Thyroid gland (tissue), 4 donors: Measurements from ENCODE around the gene CEP350. TPM values are rescaled to one million over a fixed set of nuclear protein-coding genes. Genes with fewer than 3 reads are reported as not detected.

Source experiments
- DNase-seq, 2 donors: peaks; one replicate each; pipeline ENCODE4 v3.0.0-alpha.2; 2019
- H3K27ac ChIP-seq, 3 donors: fragments of 200-600 bp; sonication (generic); 1 replicate in 2 of 3; 2 replicates in 1 of 3; pipeline ENCODE4 v1.5.1; 2016 to 2019; ENCODE audit warnings: mild to moderate bottlenecking in 1 of 3, moderate library complexity in 1 of 3
- H3K27me3 ChIP-seq: fragments of 200-600 bp; sonication (generic); one replicate; pipeline ENCODE4 v1.5.1; 2019
- H3K36me3 ChIP-seq, 2 donors: fragments of 200-600 bp; sonication (generic); one replicate each; pipeline ENCODE4 v1.5.1; 2016 to 2019
- H3K4me1 ChIP-seq, 2 donors: fragments of 200-600 bp; sonication (generic); one replicate each; pipeline ENCODE4 v1.5.1; 2017 to 2019
- H3K4me3 ChIP-seq, 3 donors: fragments of 200-600 bp; sonication (generic); replicated peaks in 1 of 3; 1 replicate in 2 of 3; 2 replicates in 1 of 3; pipeline ENCODE4 v1.5.1; 2016; ENCODE audit warnings: mild to moderate bottlenecking in 1 of 3
- H3K9me3 ChIP-seq: fragments of 200-600 bp; sonication (generic); one replicate; pipeline ENCODE4 v1.5.1; 2017
- CTCF ChIP-seq, 6 experiments: fragments of 200-600 bp in 3 of 6; fragments of 450-650 bp in 3 of 6; sonication (generic) in 3 of 6; IDR thresholded peaks; one replicate each; pipeline ENCODE4 v1.5.1; 2016 to 2019; ENCODE audit warnings: antibody characterized with exemption in 6 of 6, mild to moderate bottlenecking in 2 of 6, inconsistent platforms in 1 of 6, moderate library complexity in 1 of 6
- POLR2A ChIP-seq, 2 donors: fragments of 450-650 bp; IDR thresholded peaks; one replicate each; pipeline ENCODE4 v1.6.1; 2017; ENCODE audit warnings: antibody characterized with exemption in 2 of 2, mild to moderate bottlenecking in 2 of 2, moderate library complexity in 1 of 2
- WGBS, 2 donors: methylation state at CpG; one replicate each; pipeline ENCODE4 v1.1.5; 2017; 5-methylcytosine and 5-hydroxymethylcytosine counted together
- intact Hi-C: fragments of 100-400 bp; cut with DNase I; formaldehyde crosslinking; loops from one replicate; pipeline ENCODE4 v1.15.1; 2023
- total RNA-seq, 4 donors: library from RNA; depleted of rRNA; stranded (reverse); fragments of >200 nt; gene quantifications; one replicate each; pipeline ENCODE4 v1.2.3, GENCODE V29; 2016

Gene CEP350
- total RNA-seq, 4 donors from 2014 or later: 58.3 to 78.1 (median 65.2) TPM

- DNase-seq: no peak
- Histone ChIP-seq H3K9me3 (no peaks in the 10 kb centered on the region), H3K27ac (no peak overlapping the region), H3K4me1 (peaks cover 0 to 4% of the 10 kb centered on the region in 2 donors), H3K36me3 (no peaks in the 10 kb centered on the region), H3K4me3 (no peak overlapping the region), H3K27me3 (no peaks in the 10 kb centered on the region)
- WGBS, 2 donors: 90 to 92% methylated on average over 4 of the region's 4 CpGs
- TF ChIP-seq POLR2A (IDR thresholded peaks at IDR 0.05) (no peak), CTCF (IDR thresholded peaks at IDR 0.05) (no peak)
- intact Hi-C loops: no loop called here
Observed at GRCh38 chr1:179925922-179926849, 28.4 kb upstream of the CEP350 start.

- Histone ChIP-seq H3K9me3 (no peaks in the 10 kb centered on the region), H3K4me1 (peaks cover 4 to 5% of the 10 kb centered on the region in 2 donors), H3K27ac (no peak overlapping the region), H3K4me3 (no peak overlapping the region), H3K36me3 (no peaks in the 10 kb centered on the region), H3K27me3 (no peaks in the 10 kb centered on the region)
- intact Hi-C loops: no loop called here
- DNase-seq: no peak
- 96 to 98% methylated on average over 3 of the region's 3 CpGs for WGBS, 2 donors
- TF ChIP-seq POLR2A (IDR thresholded peaks at IDR 0.05) (no peak), CTCF (IDR thresholded peaks at IDR 0.05) (no peak)
Observed at GRCh38 chr1:179926850-179927205, 27.8 kb upstream of the CEP350 start.

- no peak for DNase-seq
- Histone ChIP-seq H3K4me3 (no peak overlapping the region), H3K9me3 (no peaks in the 10 kb centered on the region), H3K27ac (peak overlapping the region in 2 of 3 donors; percentile 22 to 43), H3K4me1 (peaks cover 7% of the 10 kb centered on the region in 2 donors), H3K36me3 (no peaks in the 10 kb centered on the region), H3K27me3 (no peaks in the 10 kb centered on the region)
- no peak for TF ChIP-seq CTCF (IDR thresholded peaks at IDR 0.05)
- no peak for TF ChIP-seq POLR2A (IDR thresholded peaks at IDR 0.05)
- 27 to 31% methylated on average over 2 of the region's 2 CpGs for WGBS, 2 donors
- intact Hi-C loops: no loop called here
Observed at GRCh38 chr1:179929955-179930798, 24.4 kb upstream of the CEP350 start.

- H3K4me3 ChIP-seq: no peak overlapping the region
- H3K36me3 ChIP-seq: no peaks in the 10 kb centered on the region
- WGBS, 2 donors: 90 to 94% methylated on average over 3 of the region's 3 CpGs
- TF ChIP-seq POLR2A (IDR thresholded peaks at IDR 0.05) (no peak), CTCF (IDR thresholded peaks at IDR 0.05) (no peak)
- H3K27me3 ChIP-seq: no peaks in the 10 kb centered on the region
- no peaks in the 10 kb centered on the region for H3K9me3 ChIP-seq
- H3K27ac ChIP-seq: peak overlapping the region in 1 of 3 donors; percentile 43
- intact Hi-C loops: no loop called here
- peaks cover 7% of the 10 kb centered on the region in 2 donors for H3K4me1 ChIP-seq
- DNase-seq: no peak
Observed at GRCh38 chr1:179930867-179931266, 23.7 kb upstream of the CEP350 start.
